HG02870 (cell line): ENCODE results near the gene WDR18.
A peak's percentile ranks its signal among the peaks of the same experiment; 100 is the strongest.

Source experiments
- ATAC-seq: cut with Tn5 transposase; IDR thresholded peaks from one replicate; pipeline ENCODE4 v1.9.1; 2021; ENCODE audit warnings: mild to moderate bottlenecking, moderate library complexity; ENCODE audit not compliant: unreplicated experiment

WDR18 gene, protein sequence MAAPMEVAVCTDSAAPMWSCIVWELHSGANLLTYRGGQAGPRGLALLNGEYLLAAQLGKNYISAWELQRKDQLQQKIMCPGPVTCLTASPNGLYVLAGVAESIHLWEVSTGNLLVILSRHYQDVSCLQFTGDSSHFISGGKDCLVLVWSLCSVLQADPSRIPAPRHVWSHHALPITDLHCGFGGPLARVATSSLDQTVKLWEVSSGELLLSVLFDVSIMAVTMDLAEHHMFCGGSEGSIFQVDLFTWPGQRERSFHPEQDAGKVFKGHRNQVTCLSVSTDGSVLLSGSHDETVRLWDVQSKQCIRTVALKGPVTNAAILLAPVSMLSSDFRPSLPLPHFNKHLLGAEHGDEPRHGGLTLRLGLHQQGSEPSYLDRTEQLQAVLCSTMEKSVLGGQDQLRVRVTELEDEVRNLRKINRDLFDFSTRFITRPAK

DNA sequence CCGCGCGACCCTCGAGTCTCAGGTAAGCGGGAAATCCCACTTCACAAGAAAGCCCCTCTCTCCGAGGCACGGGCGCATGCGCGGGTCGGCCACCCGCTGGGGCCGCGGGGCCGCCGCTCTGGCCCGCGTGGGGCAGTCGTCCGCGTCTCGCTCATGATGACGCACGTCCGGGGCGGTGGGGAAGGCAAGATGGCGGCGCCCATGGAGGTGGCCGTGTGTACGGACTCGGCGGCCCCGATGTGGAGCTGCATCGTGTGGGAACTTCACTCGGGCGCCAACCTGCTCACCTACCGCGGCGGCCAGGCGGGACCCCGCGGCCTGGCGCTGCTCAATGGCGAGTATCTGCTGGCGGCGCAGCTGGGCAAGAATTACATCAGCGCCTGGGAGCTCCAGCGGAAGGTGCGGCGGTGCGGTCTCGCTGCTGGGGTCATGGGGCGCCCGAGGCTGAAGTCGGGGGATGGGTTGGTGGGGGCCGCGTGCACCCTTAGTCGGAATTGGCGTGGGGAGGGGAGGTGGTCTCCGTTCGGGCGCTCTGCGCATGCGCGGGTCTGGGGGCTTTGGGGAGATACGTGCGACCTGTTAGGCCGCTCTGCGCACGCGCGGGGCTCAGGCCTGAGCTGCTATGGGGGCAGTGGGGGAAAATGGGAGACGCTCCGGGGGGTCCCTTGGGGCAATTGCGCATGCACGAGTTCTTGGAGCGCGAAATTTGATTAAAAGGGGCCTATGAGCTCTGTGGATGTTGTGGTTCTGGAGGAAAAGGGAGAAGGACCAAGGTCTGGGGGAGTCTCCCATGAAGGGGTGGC is at the start of gene WDR18:
WDR18 (plus strand) TSS at position 181 of the 803 bp plus-strand sequence; CDS start at position 190, 9 bp downstream.
- ATAC-seq = peak; percentile 68

DNA sequence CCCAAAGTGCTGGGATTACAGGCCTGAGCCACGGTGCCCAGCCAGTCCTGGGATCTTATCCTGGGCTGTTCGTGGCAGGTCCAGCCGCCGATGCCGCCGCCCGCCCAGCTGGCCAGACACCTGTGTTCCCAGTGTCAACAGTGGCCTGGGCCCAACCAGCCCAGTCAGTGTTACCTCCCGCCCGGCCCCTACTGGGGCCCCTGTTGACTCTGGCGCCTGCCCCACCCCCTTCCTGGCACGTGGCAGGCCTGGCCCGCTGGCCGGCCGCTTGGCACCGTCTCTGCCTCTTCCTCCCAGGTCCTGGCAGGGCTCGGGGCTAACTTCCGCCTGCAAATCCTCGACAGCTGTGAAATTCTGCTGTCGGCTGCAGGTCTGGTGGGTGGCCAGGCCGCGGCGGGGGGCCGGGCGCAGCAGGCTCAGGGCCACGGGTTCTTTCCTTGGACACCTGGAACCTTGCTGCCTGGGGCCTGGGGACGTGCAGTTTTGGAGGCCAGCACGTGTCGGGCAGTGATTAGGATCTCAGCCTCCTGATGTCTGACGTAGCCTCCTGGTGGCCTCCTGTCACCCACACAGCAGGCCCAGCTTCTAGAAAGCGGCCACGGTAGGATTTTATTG is 49.2 kb upstream of the WDR18 start:
- no peak for ATAC-seq

DNA sequence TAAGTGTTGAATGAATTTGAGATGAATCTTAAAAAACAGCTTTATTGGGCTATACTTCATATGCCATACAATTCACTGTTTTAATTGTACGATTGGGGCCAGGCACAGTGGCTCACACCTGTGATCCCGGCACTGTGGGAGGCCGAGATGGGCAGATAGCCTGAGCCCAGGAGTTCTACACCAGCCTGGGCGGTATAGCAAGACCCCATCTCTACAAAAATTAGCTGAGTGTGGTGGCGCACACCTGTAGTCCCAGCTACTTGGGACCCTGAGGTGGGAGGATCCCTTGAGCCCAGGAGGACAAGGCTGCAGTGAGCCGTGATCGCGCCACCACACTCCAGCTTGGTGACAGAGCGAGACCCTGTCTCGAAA is 48.0 kb upstream of the WDR18 start:
- ATAC-seq = no peak

DNA sequence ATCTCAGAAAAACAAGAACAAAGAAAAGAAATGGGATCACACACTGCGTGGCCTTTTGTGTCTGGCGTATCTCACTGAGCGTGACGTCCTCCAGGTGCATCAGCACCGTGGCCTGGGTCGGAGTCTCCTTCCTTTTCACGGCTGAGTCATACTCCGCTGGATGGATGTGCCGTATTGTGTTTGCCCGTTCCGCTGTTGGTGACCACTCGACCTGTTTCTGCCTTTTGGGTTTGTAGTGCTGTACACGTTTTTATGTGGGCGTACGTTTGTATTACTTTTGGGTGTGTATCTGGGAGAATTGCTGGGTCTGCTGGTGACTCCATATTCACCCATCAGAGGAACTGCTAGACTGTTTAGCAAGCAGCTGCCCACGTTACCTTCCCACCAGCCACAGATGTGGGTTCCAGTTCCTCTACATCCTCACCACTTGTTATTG is 46.9 kb upstream of the WDR18 start:
- ATAC-seq = no peak

DNA sequence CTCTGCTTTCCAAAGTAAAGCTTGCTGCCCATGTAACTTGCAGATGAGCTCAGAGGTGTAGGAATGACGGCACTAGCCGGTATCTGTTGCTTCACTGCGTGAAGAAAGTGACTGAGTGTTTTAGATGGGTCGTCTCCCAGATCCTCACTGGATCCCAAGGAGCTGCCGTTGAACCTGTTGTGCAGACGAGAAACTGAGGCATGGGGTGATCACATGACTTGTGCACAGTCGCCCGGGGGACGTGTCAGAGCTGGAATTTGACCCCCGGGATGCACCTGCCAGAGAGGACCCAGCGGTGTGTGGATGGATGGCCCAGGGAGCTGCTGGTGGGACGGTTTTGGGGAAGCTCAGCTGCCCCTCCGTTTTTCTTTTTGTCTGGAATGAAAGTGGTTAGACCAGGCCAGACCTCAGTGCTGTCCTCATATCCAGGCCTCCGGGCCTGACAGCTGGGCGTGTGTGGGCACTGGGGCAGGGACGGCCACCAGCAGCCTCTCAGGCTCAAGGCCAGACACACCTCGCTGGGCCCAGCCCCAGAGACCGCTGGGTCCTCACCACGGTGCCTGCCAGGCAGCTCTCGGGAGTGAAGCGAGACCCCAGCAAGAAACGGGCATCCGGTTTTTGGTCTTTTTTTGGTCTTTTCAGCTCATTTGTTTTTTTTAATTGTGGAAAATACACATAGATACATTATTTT is 45.8 kb upstream of the WDR18 start:
- ATAC-seq = no peak

DNA sequence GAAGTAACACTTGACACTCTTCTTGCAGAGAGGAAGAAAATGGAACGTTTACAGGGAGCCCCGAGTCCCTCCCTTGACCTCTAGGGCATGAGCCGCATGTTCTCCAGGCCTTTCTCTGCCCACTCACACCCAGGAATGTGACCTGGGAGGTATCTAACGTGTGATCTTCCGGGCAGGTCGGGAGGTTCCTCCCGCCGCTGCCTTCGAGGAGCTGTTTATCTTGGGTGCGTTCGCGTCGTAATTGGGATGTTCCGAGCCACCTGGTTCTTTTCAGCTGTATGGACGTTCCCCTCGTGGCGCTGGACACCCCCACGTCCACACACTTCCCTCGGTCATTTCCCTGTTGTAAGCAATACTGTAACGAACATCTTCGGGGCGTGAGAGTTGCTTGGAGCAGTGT is 44.7 kb upstream of the WDR18 start:
- ATAC-seq = no peak

DNA sequence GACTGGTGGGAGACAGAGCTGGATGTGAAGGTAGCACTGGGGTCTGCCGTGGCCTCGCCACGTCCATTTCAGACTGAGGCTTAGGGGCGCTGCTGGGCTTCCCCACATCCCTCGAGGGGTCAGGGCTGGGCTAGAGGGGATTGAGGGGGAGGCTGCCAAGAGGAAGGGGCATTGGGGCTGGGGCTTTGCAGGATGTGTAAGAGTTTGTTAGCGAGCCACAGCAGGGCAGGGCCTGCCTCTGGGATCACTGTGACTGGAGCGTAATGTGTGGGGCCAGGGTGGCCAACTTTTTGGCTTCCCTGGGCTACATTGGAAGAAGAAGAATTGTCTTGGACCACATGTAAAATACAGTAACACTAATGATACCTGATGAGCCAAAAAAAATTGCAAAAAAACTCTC is 44.2 kb upstream of the WDR18 start:
- ATAC-seq = no peak

DNA sequence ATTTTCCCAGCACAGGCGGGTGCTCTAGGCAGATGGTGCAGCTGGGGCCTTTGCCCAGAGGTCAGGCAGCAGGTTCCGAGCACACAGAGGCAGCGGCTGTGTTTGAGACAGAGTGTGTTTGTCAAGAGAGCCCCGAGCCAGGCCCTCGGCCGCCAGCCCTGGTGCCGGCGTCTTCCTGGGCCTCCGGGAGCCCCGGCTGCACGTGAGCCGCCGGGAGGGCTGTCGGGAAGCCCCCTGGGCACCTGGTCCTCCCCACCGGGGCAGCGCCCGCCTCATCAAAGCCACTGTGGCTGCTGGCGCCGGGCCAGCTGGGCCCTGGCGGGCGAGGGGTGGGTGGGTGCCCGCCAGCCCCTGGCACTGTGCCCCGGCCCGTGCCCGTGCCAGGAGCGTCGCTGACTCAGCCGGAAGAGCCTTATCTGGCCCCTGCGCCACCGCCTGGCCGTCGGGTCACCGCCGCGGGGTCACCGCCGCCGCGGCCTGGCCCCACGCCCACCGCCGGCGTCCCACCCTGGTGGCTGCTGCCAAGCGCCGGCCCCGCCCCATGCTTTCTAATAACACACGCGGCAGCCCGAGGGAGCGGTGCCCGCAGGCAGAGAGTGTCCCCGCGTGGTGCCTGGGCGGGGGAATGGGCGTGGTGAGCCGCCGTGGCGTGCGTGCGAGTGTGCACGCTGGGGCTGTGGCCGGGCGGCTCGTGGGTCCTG is 43.4 kb upstream of the WDR18 start:
- no peak for ATAC-seq

DNA sequence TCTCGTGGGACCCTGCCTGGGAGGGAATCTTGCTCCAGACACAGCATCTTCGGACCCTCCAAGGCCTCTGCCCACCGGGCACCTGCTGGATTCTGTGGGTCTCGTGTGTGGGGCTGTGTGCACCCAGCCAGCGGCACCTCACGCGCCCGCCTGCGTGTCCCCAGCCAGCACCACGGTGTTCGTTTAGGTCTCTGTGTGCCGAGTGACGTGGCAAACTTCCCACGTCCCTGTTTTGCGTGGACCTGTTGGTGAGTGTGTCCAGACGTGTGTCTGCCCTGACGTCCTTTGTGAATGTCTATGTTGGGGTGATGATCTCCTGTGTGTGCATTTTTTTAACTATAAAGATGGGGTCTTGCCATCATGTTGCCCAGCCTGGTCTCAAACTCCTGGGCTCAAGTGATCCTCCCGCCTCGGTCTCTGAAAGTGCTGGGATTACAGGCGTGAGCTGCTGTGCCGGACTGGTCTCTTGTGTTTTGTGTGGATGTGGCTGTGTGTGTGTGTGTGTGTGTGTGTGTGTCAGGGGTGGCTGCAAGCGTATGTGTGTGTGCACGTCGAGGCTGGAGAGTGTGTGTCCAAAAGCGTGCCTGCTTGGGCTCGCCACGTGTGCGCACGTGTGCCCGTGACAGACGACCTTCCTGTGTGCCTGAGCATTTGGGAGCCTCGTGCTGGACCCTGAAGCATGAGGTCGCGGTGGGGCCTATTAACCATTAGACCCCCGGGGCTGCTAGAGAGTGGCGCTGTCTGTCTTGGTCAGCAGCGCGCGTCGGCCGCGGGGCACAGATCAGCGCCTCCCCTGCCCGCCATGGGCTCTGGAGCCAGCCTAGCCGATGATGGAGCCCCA is 42.6 kb upstream of the WDR18 start:
- no peak for ATAC-seq

DNA sequence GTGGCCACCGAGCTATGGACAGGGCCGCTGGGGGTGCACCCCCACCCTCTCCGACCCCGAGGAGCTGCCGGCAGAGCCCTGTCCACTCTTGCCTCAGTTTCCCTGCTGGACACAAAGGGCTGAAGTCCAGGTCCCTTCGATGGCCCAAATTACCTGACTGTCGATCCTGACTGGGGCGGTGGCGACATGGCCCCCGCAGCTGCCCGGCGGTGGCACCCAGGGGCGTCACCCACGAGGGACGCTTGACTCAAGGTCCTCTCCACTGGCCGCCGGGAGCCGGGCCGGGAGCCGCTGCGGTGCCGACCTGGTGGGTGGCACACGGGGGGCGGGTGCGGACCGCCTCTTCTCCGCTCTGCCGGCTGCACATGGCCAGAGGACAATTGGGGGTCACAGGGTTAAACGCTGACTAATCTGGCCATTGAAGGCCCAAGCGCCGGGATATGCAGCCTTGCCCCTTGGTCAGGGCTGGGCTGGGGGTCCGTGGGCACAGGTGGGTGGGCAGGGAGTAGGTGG is 42.0 kb upstream of the WDR18 start:
- no peak for ATAC-seq

DNA sequence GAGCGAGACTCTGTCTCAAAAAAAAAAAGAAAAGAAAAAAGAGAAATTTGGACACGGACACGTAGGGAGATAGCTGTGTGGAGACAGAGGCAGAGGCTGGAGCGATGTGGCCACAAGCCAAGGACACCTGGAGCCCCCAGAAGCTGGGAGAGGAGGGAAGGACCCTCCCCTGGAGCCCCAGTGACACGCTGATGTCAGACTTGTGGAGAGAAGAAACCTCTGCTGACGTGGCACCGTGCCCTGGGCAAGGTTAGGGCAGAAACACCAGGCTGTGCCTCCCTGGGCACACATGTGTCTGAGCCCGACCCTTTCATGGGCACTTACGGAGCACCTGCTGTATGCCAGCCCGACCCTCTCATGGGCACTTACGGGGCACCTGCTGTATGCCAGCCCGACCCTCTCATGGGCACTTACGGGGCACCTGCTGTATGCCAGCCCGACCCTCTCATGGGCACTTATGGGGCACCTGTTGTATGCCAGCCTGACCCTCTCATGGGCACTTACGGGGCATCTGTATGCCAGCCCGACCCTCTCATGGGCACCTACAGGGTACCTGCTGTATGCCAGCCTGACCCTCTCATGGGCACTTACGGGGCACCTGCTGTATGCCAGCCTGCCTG is 40.5 kb upstream of the WDR18 start:
- ATAC-seq = no peak

DNA sequence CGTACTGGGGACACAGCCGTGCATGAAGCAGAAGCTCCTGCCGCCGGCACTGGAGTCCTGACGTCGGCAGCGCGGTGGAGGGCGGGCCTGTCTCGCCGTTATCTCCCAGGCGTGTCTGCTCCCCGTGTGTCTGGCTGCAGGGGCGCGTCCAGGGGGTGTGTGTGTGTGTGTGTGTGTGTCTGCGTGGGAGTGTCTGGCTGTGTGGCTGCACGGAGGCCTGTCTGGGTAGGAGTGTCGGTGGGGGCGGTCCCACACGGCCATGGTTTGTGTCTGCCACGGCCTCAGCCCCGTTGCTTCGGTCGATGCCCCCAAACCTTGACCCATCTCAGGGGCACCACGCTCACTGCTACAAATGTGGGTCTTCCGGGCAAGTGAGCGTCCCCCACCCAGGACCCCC is 40.0 kb upstream of the WDR18 start:
- no peak for ATAC-seq

DNA sequence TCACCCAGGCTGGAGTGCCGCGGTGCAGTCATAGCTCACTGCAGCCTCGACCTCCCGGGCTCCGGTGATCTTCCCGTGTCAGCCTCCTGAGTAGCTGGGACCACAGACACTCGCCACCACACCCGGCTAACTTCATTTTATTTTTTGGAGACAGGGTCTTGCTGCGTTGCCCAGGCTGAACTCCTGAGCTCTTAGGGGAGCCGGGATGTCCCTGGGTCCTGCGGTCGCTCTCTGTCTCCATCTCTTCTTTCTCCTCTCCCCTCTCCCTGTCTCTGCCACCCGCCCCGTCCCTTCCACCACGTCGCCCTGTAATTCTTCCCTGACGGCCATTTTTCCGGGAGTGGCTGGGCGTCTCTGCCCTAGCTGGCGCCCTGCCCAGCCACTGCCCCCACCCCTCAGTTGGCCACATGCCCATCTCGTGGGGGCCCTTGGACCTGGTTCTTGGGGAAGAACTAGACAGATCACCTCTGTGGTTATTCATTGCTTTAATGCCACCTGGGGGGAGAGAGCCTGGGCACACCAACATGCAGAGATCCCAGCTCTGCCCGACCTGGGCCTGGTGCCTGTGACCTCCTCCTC is 39.4 kb upstream of the WDR18 start:
- no peak for ATAC-seq

DNA sequence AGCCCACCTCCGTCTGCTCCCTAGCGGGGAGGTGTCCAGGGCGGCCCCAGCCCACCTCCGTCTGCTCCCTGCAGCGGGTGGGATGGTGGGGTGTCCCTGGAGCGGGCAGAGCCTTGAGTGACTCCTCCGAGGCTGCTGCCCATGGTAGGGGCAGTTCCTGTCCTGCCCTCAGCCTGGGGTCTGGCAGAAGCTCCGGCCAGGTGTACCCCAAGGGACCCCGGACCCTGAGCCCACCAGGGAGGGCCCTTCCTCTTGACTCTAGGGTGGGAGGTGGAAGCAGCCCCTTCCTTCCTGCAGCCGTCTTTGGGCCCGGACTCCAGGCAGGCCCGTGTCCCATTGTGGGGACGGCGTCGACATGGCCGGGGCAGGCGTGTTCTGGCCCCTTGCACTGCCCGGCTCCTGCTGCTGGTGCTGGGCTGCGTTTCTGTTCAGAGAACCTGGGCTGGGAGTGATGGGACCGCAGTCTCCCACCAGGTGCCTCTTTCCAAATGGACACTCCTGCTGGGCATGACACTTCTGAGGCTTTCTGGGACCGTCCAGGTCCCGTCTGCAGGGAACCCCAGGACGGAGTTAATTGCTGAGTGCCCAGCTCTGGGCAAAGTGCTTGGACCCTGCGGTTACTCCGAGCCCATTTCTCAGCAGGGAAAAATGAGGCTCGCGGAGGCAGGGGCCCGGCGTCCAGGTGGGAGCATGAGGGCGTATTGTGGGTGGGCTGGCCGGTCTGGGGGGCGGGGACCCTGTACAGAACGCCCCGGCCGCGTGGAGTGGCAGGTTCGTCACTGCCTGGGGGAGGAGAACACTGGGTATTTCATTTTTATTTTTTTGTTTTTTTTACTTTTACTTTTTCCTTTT is 38.5 kb upstream of the WDR18 start:
- ATAC-seq = no peak

DNA sequence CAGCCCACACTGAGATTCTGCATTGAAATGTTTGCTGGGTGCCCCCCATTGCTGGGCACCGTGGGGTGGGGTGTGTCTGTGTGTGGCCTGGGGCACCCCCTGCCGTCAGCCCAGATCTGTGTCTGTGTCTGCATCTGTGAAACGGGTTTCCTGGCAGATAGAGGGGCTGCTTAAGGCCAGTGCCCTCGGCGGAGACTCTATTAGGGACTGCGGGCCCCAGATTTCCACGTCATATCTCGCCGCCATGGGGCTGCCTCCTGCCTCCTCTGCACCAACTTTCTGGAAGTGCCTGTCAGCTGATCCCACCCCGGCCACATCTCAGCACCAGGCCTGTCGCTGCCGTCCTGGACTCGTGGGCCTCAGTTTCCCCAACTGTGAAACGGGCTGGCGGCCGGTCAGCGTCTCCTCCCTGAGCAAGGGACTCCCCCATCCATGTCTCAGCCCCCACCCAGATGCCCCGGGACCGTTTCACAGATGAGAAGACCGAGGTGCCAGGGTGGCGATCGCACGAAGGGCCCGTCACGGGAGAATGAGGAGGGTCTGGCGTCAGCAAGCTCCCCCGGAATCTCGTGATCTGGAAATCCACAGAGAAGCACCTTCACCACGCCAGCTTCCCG is 36.9 kb upstream of the WDR18 start:
- ATAC-seq = no peak

DNA sequence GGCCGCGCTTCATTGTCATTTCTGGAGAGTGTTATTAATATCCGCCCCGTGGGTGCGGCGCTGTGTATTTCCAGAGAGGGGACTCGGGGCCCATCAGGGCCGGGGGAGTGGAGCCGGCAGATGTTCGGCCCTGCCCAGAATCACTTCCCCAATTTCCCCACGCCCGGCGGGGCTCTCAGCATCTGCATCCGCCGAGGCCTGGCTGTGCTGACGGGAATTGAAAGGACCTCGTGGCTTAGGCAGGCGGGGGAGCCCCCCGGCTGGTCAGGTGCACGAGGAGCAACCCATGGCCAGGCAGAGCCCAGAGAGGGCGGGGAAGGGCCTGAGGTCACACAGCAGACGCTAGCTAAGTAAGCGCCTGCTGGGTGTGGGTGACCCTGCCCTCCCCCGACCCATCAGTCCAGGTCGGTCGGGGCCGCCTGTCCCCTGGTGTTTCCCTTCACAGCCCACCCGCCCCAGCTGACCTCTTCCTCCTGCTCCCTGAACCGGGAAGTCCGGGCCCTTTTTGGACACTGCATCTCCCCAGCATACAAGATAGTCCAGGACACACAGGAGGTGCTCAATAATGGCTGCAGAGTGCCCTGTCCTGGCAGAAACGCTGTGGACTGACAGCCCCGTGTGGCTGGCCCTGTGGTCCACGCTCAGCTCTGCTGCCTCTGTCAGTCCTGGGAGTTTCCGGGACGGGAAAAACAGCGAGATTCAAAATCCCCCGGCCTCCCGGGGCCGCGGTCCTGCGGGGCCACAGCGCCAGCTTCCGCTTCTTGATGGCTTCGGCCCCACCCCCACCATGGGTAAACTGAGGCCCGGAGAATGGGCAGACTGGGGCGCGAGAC is 36.2 kb upstream of the WDR18 start:
- ATAC-seq = peak; percentile 63
